ENCODE measurements around the gene WWOX.

DNA sequence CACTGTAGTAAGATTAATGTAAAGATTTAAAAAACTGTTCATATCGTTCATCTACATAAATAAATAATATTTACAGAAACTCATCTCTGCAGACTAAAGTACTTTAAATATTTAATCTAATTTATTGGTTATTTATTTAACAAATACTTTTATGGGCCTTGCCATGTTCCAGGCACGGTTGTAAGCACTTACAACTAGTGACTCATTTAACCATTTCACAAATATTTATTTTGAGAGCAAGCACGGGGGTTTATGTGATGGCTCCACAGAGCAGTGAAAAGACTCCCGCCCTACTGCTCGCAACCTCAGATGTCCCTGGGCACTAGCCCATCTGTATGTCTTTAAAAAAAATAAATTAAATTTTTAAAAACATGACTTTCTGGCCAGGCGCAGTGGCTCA, 575.9 kb downstream of the WWOX start:
- TF ChIP-seq, protein P1, sequence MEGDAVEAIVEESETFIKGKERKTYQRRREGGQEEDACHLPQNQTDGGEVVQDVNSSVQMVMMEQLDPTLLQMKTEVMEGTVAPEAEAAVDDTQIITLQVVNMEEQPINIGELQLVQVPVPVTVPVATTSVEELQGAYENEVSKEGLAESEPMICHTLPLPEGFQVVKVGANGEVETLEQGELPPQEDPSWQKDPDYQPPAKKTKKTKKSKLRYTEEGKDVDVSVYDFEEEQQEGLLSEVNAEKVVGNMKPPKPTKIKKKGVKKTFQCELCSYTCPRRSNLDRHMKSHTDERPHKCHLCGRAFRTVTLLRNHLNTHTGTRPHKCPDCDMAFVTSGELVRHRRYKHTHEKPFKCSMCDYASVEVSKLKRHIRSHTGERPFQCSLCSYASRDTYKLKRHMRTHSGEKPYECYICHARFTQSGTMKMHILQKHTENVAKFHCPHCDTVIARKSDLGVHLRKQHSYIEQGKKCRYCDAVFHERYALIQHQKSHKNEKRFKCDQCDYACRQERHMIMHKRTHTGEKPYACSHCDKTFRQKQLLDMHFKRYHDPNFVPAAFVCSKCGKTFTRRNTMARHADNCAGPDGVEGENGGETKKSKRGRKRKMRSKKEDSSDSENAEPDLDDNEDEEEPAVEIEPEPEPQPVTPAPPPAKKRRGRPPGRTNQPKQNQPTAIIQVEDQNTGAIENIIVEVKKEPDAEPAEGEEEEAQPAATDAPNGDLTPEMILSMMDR (IDR thresholded peaks at IDR 0.05) = no peak
- TF ChIP-seq POLR2A (IDR thresholded peaks at IDR 0.05) = no peak
